Activated T-helper 9 cell treated with anti-CD3 and anti-CD28 coated beads, Interleukin-2, amount 50 U/mL, for 16 hours (primary cell): Measurements from ENCODE around the gene WFDC1.

Source experiments
- DNase-seq: peaks from one replicate; pipeline ENCODE4 v3.0.0-alpha.2; 2020; ENCODE audit warnings: low read depth

WFDC1 gene

GRCh38 chr16:84351630-84352029, 57.0 kb downstream of the WFDC1 start:
- DNase-seq: no peak

GRCh38 chr16:84354306-84354705, 59.6 kb downstream of the WFDC1 start:
- no peak for DNase-seq

GRCh38 chr16:84355149-84355548, 60.5 kb downstream of the WFDC1 start:
- no peak for DNase-seq

GRCh38 chr16:84356176-84356575, 61.5 kb downstream of the WFDC1 start:
- no peak for DNase-seq

- DNase-seq: no peak
These were observed 62.0 kb downstream of the WFDC1 start for GRCh38 chr16:84356591-84357116.

GRCh38 chr16:84357191-84357651, 62.5 kb downstream of the WFDC1 start:
- no peak for DNase-seq

- no peak for DNase-seq
These were observed 64.1 kb downstream of the WFDC1 start for GRCh38 chr16:84358601-84359295.

- no peak for DNase-seq
These were observed 64.6 kb downstream of the WFDC1 start for GRCh38 chr16:84359326-84359725.

GRCh38 chr16:84360170-84360569, 65.5 kb downstream of the WFDC1 start:
- DNase-seq: no peak

- no peak for DNase-seq
These were observed 66.1 kb downstream of the WFDC1 start for GRCh38 chr16:84360748-84361147.

GRCh38 chr16:84361546-84361945, 66.9 kb downstream of the WFDC1 start:
- DNase-seq: no peak

- DNase-seq: no peak
These were observed 67.8 kb downstream of the WFDC1 start for GRCh38 chr16:84362471-84362941.

- no peak for DNase-seq
These were observed 71.5 kb downstream of the WFDC1 start for GRCh38 chr16:84366208-84366607.

- no peak for DNase-seq
These were observed 72.6 kb downstream of the WFDC1 start for GRCh38 chr16:84367297-84367680.

- no peak for DNase-seq
These were observed 73.2 kb downstream of the WFDC1 start for GRCh38 chr16:84367750-84368307.

GRCh38 chr16:84368308-84368996, 73.8 kb downstream of the WFDC1 start, which contains the start of gene ATP2C2:
TSS of gene ATP2C2 (plus strand) at chr16:84368538. CDS start at chr16:84368616, 78 bp downstream.
- DNase-seq: no peak

- DNase-seq: no peak
These were observed 74.4 kb downstream of the WFDC1 start for GRCh38 chr16:84369105-84369504.

GRCh38 chr16:84369938-84370627, 75.4 kb downstream of the WFDC1 start:
- DNase-seq: no peak

GRCh38 chr16:84370723-84371552, 76.3 kb downstream of the WFDC1 start:
- DNase-seq: no peak

GRCh38 chr16:84371553-84371865, 76.8 kb downstream of the WFDC1 start:
- DNase-seq: no peak

- no peak for DNase-seq
These were observed 79.3 kb downstream of the WFDC1 start for GRCh38 chr16:84373907-84374489.
